GM18858 (cell line): ENCODE results near the gene CLCNKA.
"Not testable (repeated sequence)": the region's sequence is repeated elsewhere in the genome, so short reads cannot be mapped to it uniquely, and the experiment has no call there.

Source experiments
- ATAC-seq: cut with Tn5 transposase; IDR thresholded peaks from one replicate; pipeline ENCODE4 v1.9.1; 2021; ENCODE audit not compliant: unreplicated experiment

The CLCNKA gene

DNA sequence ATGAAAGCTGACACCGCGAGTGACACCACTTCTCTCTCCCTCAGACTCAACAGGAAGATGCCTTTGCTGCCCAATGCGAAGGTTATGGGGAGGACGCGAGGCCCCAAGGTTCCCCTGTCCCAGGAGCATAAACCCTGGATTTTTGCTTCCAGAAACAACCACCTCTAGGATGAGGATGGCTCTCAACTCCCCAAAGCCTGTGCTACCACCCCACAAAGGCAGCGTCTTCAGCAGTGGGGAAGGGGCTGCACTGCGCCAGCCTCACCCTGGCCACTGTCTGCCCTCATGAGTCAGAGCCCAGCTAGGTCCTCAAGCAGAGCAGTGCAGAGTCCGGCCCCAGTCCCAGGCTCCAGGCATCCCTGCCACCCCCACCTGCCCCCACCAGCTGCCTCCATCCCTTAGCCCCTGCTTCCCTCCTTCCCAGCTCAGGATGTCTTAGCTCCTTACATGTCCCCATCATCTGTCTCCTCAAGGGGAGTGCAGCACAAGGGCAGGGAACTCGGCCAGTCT lies 24.7 kb upstream of the CLCNKA start:
- no peak for ATAC-seq

DNA sequence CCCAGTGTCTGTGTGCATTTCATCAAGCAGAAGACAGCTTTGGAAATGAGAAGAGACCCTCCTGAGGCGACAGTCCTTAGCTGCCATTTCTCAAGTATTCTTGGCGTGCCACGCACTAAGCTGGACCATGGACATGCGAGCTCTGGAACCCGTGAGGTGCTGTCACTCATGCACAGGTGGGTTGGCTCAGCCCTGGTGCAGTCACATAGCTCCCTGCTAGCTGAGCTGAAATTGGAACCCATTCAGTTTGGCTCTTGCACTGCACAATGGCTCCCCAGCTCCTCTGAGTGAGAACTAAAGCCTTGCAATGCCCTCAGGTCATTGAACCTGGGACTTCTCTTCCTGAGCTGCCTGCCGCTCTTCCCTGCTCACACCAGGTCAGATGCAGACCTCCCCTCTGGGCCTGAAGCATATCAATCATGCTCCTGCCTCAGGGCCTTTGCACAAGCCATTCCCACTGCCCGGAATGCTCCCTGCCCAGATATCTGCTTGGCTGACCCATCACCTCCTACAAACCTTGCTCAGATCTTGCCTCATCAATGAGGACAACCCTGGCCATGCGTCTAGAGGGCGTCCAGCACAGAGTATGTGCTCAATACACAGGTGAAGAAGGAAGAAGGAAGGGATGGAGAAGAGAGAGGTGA lies 24.1 kb upstream of the CLCNKA start:
- no peak for ATAC-seq

DNA sequence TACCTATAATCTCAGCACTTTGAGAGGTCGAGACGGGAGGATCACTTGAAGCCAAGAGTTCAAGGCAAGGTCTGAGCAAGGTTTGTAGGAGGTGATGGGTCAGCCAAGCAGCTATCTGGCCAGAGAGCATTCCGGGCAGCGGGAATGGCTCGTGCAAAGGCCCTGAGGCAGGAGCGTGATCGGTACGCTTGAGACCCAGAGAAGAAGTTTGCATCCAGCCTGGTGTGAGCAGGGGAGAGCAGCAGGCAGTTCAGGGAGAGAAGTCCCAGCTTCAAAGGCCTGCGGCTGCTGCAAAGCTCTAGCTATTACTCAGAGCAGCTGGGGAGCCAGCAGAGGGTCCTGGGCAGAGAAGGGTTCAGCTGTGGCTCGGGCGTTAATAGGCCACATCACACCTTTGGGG lies 22.9 kb upstream of the CLCNKA start:
- no peak for ATAC-seq

DNA sequence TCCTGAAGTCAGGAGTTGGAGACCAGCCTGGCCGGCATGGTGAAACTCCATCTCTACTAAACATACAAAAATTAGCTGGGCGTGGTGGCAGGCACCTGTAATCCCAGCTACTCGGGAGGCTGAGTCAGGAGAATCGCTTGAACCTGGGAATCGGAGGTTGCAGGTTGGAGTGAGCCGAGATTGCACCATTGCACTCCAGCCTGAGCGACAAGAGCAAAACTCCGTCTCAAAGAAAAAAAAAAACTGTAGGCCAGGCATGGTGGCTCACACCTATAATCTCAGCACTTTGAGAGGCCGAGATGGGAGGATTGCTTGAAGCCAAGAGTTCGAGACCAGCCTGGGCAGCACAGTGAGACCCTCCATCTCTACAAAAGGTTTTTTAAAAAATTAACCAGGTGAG lies 20.6 kb upstream of the CLCNKA start:
- not testable (repeated sequence) for ATAC-seq

DNA sequence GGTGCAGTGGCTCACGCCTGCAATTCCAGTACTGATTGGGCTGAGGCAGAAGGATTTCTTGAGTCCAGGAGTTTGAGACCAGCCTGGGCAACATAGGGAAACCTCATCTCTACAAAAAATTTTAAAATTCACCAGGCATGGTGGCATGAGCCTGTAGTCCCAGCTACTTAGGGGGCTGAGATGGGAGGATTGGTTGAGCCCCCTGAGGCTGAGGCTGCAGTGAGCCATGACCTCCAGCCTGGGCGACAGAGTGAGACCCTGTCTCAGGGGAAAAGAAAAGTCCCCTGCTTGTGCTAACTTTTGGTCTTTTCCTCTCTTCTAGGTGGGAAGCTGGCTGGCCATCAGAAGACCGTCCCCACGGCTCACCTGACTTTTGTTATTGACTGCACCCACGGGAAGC lies 16.2 kb upstream of the CLCNKA start:
- no peak for ATAC-seq

DNA sequence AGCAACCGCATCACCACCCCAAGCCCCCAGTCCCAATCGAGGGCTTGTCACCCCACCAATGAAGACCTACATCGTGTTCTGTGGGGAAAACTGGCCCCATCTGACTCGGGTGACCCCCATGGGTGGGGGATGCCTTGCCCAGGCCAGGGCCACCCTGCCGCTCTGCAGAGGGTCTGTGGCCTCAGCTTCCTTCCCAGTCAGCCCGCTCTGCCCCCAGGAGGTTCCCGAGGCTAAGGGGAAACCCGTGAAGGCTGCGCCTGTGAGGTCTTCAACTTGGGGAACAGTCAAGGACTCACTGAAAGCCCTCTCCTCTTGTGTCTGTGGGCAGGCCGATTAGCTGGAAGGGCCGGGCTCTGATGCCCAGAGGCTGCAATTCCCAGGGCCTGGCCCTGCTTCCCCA lies 15.8 kb upstream of the CLCNKA start:
- no peak for ATAC-seq

DNA sequence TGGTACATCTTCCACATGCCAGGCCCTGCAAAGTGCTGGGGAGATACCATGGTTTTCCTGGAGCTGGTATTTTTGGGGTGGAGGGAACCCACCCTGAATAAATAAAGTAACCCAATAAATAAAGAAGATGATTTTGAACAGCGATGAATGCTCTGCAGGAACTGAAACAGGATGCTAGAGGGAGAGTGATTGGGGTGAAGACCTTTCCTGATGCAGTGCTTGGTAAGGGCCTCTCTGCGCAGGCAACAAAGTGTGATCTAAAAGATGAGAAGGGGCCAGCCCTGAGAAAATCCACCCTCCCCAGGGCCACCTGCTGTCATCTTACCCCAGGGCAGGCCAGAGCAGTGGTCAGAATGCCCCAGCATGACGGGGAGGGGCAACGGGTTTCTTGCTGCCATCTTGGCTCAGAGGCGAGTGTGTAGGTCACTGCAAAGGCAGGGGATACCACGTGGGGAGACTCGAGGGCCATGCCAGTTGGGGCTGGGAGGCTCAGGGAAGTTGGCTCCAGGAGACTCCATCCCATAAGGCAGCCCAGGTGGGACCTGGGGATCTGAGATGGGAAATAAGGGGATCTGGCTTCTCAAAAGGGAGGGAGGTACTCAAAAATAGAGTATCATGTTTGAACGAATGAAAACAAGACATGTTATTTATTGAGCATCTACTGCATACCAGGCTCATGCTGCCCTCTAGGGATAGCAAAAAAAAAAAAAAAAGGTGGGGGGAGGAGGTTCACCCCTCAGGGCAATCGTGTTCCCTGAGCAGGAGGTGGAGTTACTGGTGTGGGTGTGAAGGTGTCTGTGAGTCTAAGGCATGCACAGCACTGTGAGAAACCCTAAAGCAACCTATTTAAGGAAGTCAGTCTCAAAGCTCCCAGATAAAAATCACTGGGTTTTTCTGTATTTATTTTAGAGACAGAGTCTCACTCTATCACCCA lies 15.0 kb upstream of the CLCNKA start:
- no peak for ATAC-seq

DNA sequence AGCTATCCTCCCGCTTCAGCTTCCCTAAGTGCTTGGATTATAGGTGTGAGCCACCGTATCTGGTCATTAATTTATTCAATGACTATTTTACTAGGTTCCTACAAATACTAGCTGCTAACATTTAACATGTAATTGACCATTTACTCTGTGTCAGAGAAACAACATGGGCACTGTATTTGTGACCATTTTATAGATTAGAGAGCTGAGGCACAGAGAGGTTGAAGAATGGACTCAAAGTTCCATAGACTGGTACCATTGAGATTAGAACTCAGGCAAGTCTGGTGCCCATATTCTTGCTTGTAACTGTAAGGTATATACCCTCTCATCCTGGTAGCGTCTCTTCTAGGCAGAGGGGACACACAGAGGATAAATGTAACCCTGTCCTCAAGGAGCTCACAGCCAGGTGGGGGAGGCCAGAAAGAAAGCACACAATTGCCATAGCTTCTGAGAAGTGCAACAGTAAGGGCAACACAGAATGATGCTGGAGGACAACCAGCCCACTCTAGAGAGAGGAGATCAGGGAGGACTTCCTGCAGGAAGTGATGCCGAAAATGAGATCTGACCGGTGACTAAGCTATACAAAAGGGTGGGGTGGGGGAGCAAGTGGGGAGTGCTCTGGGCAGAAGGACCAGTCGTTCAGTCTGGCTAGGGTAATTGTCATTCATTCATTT lies 14.0 kb upstream of the CLCNKA start:
- ATAC-seq = no peak

DNA sequence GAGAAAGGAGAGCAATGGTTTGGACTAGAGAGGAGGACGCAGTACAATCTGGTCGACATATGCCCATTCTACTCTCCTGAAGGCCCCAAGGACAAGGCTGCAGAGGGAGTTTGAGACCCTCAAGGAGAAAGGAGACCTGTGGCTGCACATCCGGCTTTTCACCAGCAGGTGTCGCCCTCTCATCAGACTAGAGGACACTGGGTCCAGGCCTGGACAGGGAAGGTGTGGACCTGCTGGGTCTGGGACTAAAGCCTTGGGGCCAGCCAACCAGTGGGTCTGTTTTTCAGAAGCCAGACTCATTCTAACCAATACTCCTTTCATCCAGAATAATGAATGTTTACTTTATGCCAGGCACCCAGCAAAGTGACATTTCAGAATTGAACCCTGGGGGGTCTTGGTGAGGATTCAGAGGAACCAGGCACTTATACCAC lies 12.8 kb upstream of the CLCNKA start:
- ATAC-seq = no peak

DNA sequence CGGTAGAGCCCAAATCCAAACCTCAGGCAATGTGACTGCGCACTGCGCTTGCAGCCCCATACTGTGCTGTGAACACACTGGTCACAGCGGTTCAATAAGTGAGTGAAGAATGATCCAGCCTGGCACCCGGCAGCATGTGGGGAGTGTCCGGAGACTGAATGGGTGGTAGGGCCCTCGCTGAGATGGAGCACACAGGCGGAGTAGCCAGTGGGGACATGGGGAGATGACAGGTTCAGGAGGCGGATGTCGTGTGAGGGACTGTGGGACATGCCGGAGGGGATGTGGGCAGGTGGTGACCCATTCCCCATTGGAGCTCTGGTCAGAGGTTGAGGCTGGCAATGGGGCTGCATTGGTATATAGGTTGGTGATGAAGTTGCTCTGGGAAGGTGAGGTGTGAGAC lies 12.2 kb upstream of the CLCNKA start:
- no peak for ATAC-seq

DNA sequence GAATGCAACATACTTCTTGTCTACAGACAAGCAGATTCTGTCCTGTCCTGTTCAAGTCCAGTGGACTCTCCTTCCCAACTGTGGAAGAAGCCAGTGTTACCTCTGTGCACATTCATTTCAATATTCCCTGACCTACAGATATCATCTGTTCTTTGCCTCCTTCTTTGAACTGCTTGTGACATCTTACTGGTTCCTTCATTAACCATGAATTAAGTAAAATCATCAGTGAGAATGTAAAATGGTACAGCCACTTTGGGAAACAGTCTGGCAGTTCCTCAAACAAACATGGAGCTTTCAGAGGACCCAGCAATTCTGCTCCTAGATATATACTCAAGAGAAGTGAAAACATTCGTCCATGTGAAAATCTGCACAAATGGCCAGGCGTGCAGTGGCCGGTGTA lies 11.0 kb upstream of the CLCNKA start:
- no peak for ATAC-seq

DNA sequence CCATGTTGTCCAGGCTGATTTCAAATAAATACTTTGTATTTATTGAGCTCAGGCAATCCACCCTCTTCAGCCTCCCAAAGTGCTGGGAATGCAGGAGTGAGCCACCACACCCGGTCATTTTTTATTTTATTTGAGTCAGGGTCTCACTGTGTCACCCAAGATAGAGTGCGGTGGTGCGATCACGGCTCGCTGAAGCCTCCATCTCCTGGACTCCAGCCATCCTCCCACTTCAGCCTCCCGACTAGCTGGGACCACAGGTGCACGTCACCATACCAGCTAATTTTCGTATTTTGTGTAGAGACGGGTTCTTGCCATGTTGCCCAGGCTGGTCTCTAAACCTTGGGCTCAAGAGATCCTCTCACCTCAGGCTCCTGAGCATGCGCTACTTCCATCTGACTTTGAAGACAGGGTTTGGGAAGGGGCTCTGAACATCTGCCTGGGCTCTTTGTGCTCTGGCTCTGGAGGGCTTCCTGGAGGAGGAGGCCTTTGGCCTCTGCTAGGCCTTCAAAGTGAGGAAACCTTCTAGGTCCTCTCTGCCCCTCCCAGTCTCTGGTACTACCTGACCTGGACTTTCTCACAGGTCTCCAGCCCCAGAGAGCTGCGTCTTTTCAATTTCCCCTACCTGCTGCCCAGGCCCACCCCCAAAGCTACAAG lies 9.8 kb upstream of the CLCNKA start:
- ATAC-seq = no peak

DNA sequence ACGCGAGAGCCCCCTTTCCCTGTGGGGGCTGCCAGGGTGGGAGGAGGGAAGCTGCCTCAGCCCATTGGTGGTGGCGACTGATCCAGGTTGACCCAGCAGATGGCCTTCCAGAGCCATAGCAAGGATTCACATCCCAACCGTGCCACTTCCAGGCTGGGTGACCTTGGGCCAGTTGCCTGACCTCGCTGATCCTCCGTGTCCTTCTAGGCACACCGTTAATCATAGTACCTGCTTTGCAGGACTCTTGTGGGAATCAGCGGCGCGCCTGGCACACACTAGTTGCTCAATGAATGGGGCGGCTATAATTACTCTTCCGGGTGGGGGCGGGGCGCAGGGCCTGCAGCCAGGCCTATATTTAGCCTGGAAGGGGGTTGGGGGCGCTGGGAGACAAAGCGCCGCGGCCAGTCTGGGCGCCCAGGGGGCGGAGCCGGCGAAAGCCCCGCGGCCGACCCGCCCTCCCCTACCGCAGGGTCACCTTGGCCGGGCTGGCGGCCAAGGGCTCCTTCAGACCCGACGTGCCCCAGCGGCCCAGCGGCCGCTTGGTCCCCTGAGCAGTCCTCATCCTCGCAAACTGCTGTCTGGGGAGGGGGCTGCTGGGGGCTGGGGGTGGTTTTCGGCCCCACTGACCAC lies 9.1 kb upstream of the CLCNKA start:
- ATAC-seq = no peak

DNA sequence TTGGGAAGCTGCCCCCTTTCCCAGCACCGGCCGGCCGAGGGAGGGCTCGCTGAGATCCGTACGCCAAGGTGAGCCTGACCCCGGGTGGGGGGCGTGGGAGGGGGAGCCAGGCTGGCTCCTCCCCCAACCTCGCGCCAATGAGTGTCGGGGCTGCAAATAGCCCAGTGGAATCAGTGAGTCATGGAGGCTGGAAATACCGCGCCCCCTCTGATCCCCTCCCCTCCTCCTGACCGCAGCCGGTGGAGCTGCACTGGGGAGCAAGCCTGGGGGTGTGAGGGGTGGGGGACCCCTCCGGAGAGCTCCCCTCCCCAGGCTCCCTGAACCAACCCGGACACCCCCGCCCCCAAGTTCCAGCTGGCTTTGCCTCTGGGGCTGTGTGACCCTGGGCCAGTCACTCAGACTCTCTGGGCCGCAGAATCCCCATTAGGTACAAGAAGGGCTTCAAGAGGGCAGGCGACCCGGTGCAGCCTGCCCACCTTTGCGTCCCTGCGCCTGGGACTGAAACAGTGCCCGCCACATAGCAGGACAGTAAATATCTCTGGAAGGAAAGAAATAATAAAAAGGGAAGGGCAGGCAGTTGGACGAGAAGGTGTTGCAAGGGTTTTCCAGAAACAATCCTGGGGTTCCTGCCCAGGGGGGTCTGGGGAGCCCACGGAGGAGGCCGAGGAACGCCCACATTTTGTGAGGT lies 8.5 kb upstream of the CLCNKA start:
- no peak for ATAC-seq

DNA sequence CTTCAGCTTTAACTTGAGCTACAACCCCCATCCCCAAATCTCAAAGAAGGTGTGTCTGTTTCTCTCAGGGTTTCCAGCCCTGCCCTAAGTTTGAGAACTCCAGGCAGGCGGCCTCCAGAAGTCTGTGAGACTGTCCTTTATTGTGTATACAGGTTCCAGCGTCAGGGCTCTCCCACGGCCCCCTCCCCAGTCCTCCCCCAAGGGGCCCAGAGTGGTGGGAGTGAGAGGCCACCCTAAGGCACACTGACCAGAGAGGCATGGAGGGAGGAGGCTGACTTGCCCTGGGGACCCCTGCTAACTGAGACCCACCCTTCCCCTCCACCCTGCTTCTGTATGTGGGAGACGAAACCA lies 8.0 kb upstream of the CLCNKA start:
- ATAC-seq = no peak

DNA sequence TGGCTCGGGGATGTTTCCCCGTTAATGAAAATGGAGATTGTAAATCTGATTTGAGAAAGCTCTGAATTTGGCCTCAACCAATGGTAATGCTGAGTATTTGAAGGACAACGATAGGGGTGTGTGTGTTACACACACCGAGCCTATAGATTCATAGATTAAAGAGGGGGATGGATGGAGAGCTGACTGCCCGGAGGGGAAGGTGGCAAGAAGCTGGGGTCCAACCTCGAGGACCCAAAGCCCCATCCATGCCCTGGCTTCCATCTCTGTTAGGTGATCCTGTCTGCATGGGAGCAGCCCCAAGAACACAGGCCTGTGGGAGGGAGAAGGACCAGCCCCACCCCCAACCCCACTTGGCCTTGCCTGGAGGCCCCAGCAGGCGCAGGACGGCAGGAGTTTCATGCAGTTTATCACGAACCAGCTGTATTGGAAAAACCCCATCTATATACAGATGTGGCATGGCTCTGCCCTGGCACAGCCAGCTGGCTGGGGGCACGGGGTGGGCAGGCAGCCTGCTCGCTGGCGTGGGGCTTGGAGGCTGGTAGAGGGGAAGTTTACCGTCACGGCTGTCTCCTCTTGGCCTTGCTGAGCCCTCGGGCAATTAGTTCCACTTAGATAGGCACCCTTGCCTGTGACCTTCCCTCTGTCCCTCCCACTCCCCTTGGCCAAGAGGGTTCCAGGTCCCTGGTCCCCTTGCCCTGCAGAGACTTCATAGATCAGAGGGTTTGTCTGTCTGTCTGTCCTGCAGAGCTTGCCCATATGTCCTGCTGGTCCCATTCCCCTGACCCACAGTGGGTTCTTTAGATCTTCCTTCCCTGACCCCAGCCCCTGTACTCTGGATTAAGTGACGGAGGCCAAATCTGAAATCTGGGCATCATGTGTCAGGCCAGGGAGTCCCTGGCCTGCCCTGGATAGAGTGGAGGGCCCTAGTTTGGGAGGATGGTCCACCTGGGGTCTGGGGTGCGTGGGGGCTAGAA lies 7.0 kb upstream of the CLCNKA start:
- ATAC-seq = no peak

DNA sequence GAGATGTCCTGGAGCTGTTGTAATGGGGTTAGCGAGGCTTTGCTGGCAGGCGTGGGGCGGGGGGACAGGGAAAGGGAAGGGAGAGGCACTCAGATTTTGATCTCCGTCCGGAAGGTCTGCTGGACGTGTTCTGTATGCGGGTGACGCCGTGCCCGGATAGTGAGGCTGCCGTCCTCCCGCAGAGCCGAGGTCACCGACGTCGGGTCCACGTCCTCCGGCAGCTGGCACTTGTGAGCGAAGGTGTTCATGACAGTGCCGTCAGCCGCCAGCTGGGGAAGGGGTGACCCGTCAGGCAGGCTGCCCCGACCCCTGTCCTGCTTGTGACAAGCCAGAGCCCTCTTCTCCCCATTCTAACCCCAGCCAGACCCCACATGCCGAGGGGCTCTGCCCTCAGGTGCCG lies 6.3 kb upstream of the CLCNKA start:
- no peak for ATAC-seq

DNA sequence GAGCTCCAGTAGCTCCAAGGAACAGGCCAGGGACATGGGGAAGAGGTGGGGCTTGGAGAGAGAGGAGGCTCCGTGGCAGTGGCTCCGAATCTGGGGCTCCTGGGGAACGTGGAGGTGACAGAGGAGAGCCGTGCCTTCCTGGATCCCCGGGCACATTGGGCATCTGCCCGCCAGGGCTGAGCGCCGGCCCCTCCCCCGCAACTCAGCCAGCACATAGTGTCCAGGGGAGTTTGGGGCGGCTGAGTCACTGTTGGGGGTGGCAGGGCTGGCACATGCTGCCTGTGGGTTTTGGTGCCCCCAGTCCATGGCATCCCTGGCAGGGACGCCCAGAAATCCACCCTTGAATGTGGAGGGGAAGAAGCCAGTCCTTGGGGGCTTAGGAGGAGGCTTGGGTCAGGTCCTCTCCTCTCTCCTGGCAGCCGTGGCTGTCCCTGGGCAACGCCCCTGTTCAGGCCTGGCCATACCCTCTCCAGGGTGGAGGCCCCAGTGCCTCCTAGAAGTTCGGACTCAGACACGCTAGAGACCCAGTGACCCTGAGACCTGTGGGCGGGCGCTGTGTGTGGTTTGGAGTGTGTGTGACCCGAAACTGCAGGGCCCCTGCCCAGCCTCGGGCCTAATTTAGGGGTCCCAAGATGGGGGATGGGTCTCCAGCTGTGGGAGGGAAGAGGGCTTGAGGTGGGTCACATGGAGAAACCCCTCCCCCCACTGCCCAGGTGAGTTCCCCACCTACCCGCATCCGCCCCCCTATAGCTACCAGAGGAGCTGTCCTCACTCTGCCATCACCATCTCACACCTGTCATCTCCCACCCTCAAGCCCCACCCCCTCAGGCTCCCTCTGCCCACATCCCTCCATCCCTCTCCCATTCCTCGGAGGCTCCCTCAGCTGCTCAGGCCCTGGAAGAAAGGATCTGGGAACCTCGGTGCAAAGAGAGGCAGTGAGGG lies 5.6 kb upstream of the CLCNKA start:
- ATAC-seq = no peak
